Measurements from ENCODE around the gene TEX261.
"Not testable (repeated sequence)": the region's sequence is repeated elsewhere in the genome, so short reads cannot be mapped to it uniquely, and the experiment has no call there.

Gene TEX261

GRCh38 chr2:70999931-71000330 is 5.3 kb upstream of the TEX261 start:
- not testable (repeated sequence) for DNase-seq

GRCh38 chr2:70999362-70999761 is 4.7 kb upstream of the TEX261 start:
- no peak for DNase-seq

DNA sequence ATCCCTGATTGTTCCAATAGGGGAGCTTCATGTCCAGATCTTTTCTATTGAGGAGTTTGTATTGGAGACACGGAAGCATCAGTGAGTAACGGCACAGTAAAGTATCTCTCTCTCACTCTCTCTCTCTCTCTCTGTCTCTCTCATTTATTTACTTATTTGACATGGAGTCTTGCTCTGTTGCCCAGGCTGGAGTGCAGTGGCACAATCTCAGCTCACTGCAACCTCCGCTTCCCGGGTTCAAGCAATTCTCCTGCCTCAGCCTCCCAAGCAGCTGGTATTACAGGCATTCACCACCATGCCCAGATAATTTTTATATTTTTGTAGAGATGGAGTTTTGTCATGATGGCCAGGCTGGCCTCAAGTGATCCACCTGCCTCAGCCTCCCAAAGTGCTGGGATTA is 4.2 kb upstream of the TEX261 start:
- DNase-seq: not testable (repeated sequence)

- peak; percentile 47 to 74 for DNase-seq
These were observed 705 bp upstream of the TEX261 start for GRCh38 chr2:70995426-70995729.

DNA sequence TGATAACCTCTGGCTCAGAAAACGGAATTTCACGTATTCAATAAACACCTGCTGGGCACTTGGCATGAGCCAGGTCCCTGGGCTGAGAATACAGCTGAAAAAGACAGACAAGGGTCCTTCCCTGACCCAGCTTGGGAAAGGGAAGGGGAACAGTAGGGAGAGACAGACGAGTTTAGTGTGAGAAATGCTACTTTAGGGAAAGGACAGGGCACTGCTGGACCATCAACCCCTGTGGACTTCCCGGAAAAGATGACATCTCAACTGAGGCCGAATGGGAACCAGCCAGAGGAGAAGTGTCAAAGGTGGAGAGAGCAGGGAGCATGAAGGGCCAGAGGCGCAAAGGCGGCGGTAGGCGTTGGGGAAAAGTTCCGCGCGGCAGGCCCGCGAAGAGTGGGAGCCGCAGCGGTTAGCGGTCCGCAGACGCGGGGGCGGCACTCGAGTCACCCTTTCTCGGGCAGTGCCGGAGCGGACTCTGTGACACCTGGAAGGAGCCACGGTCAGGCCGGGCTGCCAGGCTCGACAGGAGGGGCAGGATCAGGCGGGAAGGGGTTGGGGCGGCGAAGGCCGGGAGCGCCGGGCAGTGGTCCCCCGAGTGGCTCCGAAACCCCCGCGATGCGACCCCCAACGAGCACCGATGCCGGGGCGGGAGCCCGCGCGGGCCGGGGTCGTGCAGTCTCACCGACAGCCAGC is 519 bp downstream of the TEX261 start:
- no peak for DNase-seq

DNA sequence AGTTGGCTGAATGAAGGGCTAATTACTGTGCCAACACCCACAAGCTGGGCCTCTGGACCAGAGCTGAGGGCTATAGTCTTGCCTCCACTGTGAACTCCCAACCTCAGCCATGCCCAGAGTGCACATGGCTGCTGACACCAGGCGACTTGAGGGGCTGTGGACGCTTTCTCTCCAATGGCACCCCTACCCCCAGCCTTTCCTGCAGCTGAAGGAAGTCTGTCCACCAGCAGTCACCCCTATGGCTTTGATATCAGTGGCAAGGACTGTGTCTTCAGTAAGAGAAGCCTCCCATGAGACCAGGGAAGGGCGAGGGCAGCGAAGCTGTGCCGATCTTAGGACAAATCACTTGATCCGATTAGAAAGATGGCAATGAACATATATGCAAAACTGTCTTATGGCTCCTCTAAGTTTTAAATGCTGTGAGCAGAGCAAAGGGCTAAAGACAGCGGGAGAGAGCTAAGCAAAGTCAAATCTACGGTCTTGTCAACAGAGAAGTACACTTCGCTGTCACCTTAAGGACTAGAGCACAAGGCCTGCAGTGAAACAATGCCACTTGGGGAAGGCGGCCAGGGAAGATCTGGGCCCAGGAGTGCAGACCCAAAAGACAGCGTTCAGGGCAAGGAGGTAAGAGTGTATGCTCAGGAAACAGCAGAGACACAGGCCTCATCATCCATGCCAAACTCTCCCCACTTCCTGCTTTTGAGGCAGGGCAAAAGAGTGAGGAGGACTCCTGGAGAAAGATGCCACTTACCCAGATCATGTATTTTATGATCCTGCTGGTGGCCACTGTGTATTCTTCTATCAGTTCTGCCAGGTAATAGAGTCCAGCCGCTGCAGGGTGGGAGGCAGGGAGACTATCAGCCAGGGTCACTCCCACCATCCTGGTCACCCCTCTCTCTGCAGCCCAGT is 1.5 kb downstream of the TEX261 start:
- DNase-seq: no peak

DNA sequence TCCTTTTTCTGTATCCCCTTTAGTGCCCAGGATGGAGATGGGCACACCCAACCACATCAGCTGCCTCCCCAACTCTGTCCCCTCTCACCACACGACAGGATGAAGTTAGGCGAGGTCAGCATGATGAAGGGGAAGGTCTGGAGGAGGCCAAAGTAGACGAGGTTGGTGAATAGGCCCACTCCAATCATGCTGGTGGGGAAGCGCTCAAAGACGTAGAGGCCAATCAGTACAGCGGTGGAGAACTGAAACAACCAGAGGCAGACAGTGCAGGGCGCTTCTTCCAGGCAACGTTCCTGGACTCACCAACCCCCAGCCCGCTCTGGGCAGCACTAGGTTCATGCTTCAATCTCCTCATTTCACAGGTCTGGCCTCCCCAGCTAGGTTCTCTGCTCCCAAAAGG is 2.9 kb downstream of the TEX261 start:
- DNase-seq: no peak

DNA sequence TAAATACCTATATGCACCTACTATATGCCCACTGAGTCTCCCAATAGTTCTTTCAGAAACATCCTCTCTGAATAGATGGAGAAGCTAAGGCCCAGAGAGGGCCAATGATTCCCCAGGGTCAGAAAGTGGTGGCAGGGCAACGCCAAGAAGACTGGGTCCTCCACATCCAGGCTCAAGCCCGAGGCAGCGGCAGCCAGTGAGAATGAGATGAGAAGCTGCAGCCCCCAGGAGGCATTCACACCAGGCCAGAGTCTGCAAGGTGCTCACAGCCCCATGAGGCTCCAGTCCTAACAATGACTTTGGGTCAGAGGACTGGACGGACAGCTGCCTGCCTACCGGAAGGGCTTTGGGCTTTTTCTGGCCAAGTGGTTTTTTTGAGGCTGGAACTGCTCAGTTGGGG is 3.5 kb downstream of the TEX261 start:
- DNase-seq: no peak

GRCh38 chr2:70990216-70990615 is 4.5 kb downstream of the TEX261 start:
- DNase-seq: no peak

GRCh38 chr2:70988726-70989648 is 5.7 kb downstream of the TEX261 start:
- no peak for DNase-seq

GRCh38 chr2:70988151-70988550 is 6.5 kb downstream of the TEX261 start:
- DNase-seq: no peak

- DNase-seq: no peak
These were observed 7.3 kb downstream of the TEX261 start for GRCh38 chr2:70987386-70987785.

DNA sequence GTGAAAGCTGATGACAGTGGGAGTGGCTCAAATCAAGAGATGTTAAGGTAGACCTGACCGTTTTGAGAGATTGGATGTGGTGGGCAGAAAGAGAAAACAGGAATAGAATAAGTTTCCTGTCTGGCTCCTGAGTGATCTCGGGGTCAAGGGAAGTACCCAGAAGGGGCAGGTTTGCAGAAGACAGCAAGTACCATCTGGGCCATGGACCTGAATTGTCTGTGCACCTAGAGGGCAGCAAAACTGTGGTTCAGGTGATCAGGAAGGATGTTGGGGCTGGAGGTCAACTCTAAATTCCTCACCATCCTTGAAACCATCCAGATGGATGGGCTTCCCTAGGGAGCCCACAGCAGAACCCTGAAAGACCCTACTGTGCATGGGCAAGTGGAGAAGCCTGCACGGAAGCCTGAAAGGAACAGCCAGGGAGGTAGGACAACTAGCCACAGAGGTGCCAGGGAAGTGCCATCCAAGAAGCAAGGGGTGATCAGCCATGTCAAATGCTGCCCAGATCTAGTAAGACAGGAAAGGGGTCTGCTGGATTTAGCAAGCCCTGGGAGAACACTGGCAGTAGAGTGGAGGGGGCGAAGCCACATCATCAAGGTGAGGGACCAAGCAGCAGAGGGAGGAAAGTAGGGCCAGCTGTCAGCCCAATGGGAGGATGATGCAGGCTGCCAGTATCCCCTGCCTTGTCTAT is 8.0 kb downstream of the TEX261 start:
- DNase-seq: no peak

DNA sequence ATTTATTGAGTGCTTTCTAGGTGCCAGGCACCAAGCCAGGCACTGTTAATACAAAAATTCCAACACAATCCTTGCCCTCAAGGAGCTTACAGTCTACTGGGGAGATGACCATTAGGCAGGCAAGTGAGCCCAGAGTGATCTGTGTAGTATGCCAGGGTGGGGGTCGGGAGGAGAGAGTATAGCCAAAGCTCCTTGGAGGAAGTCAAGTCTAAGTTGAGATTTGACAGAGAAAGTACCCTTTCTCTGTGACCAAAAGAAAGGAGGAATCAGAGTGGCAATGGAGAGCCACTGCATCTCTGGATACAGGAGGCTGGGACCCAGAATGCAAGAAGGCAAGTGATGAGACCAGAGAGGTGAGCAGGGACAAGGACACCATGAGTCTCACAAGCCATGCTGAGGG is 8.7 kb downstream of the TEX261 start:
- DNase-seq: no peak

DNA sequence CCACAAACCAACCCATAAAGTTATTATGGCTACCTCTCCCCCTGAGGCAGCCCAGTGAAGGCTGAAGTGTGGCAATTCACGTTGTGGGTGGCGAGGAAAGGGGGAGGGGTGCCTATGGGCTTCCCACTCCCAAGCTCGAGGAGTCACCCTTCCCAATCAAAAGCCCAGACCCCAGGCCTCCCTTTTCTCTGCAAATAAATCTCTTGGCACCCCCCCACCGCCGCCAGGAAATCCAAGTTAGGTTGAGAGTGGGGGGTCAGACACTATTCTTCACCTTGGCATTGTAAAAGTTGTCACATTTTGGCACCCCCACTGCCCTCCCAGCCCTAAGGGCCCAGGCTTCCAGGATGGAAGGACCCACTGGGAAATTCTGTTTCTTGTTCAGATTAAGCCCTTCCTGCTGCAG is 9.4 kb downstream of the TEX261 start:
- no peak for DNase-seq

GRCh38 chr2:70984576-70985282 is 9.9 kb downstream of the TEX261 start:
- DNase-seq: no peak

DNA sequence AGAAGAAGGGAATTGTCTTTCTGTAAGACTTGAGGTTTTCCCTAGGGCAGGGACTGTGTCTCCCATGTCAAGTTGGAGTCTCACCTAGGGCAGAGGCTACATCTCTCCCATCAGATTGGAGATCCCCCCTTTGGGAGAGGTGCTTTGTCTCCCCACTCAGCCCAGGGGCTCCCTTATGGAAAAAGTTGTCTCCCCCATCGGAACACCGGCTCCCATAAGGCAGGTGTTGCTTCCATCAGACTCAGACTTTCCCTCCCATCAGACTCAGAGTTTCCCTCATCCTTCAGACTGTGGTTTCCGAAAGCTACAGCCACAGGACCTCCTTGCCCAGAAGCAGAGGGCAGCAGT is 10.5 kb downstream of the TEX261 start:
- no peak for DNase-seq

DNA sequence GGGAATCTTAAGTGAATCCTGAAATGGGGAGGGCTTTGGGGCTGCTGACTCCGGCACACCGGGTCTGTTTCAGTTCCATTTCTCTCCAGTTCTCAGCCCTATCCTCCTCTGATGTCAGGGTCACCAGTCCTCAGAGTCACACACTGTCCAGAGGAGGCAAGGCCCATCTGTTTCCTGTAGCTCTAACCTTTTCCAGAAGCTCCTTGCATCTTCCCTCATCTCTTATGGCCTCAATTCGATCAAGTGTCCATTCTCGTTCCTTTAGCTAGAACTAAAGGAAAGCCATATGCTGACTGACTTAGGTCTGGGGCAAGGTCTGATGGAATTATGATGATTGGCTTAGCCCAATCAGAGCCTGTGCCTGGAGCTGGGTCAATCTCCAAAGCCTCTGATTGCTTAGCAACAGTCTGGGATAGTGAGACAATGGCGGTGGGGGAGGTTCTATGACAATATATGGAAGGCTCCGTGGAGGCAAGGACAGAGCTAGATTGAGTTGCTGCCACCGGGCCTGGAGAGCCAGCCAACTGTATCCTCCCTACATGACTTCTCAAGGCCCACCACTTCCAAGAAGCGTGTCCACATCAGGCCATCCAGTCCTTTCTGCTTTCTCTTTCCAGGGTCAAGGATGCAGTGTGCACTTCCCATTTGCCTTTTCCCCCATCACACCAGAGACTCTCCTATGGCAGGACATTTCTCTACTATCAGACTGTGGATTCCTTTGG is 11.0 kb downstream of the TEX261 start:
- DNase-seq: no peak

DNA sequence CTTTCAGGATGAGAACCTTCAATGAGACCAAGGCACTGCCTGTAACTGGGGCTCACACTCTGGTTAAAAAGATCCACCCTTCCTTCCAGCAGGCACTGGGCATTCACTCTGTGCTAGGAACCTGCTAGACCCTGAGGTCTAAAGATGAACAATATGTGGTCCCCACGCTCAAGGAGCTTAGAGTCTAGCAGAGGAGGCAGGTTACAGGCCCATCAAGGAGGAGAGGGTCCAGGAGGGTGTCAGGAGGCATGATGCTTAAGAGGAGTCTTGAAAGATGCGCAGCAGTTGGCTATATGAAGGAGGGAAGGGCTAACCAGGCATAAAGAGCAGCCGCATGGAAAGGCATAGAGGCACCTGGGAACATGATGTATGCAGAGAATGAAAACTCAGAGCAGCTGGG is 11.7 kb downstream of the TEX261 start:
- no peak for DNase-seq

DNA sequence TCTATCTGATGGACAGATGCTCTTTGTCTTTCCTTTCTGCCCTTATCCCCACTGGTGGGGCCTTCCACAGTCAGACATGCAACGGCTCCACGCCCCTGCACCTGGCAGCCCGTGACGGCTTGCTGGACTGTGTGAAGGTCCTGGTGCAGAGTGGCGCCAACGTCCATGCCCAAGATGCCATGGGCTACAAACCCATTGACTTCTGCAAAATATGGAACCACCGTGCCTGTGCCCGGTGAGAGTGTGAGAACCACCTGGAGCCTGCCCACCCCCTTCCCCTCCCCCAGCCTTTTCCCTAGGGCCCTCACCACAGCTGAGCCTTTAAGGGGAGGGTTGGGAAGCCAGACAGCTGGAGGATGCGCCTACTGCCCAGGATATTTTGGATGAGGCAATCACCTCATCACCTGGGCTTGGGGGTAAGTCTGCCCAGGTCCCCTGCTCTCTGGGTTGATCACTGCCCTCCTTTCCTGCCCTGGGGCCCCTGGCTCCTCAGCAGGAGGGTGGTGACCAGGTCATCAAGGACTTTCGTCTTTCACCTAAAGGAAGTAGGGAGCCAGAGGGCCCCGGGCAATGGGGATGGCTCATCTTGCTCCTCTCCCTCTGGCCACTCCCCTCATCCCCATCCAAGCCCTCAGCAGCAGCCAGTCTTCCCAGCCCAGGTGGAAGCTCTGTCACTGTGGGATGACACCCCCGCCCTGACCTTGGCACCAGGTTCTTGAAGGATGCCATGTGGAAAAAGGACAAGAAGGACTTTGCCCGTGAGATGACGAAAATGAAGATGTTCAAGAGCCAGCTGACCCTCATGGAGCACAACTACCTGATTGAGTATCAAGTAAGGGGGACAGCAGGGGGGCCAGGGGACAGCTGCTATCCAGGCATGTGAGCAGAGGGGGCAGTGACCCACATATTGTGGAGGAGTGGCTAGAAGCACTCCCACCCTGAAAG is 12.5 kb downstream of the TEX261 start:
- DNase-seq: no peak
